ENCODE measurements around the gene LRP1B. TPM values are rescaled to one million over a fixed set of nuclear protein-coding genes. Genes with fewer than 3 reads are reported as not detected.

The LRP1B gene
- total and polyA plus RNA-seq, 4 donors, result 0.01 to 0.84 (median 0.17) TPM

DNA sequence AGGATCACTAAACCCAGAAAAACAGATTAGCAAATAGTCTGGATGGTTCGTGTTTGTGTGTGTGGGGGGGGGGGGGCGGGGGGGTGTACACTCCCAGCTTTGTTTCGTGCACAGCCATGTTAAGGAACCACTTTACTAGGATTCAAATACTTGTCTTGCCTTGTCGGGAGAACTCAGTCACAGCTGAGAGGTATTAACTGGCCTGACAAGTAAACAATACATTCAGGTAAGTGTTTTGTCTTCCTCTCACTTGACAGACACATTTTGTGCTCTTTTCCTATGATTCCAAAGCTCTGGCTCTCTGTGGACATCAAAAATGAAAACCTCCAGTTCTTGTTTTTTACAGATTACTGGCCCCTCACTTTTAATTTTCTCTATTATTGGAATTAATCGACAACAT, 173.5 kb downstream of the LRP1B start:
- Histone ChIP-seq H3K27ac (ENCODE audit: low read depth in 1 of 2, low read length in 2 of 2) (no peak overlapping the region), H3K9ac (ENCODE audit: low read depth in 1 of 2, low read length in 2 of 2) (no peak overlapping the region), H3K4me1 (ENCODE audit: control insufficient read depth in 4 of 4, insufficient read depth in 4 of 4, low read length in 3 of 4) (no peaks in the 10 kb centered on the region), H3K27me3 (ENCODE audit: control insufficient read depth in 4 of 4, insufficient read depth in 4 of 4, low read length in 3 of 4) (no peaks in the 10 kb centered on the region), H3K9me3 (ENCODE audit: control insufficient read depth in 4 of 4, low read length in 3 of 4) (no peaks in the 10 kb centered on the region), H3K4me3 (ENCODE audit: low read depth in 1 of 3, low read length in 3 of 3) (no peak overlapping the region), H3K36me3 (ENCODE audit: control insufficient read depth in 4 of 4, insufficient read depth in 3 of 4, low read depth in 1 of 4, low read length in 3 of 4) (no peaks in the 10 kb centered on the region)
- WGBS, result 36% methylated on average over 5 of the region's 5 CpGs
- TF ChIP-seq RXRA (IDR thresholded peaks at IDR 0.05) (no peak), YY1 (IDR thresholded peaks at IDR 0.05) (no peak)
- TF ChIP-seq, protein P1, sequence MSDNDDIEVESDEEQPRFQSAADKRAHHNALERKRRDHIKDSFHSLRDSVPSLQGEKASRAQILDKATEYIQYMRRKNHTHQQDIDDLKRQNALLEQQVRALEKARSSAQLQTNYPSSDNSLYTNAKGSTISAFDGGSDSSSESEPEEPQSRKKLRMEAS (IDR thresholded peaks at IDR 0.05), result no peak
- DNase-seq (ENCODE audit: low spot score), result no peak

DNA sequence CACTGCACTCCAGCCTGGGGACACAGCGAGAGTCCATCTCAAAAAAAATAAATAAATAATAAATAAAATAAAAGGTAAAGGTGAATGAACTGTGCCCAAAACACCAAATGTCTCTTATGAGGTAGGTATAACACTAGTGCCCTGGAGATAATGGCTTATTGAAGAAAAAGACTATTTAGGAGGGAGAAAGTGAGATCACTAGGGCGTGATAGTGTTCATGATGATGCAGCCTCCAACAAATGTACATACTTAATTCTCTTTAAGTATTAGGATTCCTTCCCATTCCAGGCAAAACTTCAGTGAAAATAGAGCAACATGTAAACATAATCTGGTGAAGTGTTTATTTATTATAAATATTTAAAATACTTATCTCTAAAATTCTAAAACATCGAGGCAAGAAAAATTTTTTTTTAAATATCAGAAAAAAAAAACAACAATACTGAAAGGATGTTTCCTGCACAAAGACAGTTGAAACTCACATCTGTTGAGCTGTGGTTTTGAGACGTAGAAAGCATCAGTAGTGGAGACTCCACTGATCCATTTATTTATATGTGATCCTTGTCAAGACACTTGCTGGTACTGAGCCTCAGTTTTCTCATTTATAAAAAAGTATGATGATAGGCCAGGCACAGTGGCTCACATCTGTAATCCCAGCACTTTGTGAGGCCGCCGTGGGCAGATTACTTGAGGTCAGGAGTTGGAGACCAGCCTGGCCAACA, 183.3 kb downstream of the LRP1B start:
- Histone ChIP-seq H3K27ac (ENCODE audit: low read depth in 1 of 2, low read length in 2 of 2) (no peak overlapping the region), H3K9me3 (ENCODE audit: control insufficient read depth in 4 of 4, low read length in 3 of 4) (no peaks in the 10 kb centered on the region), H3K4me3 (ENCODE audit: low read depth in 1 of 3, low read length in 3 of 3) (no peak overlapping the region), H3K9ac (ENCODE audit: low read depth in 1 of 2, low read length in 2 of 2) (no peak overlapping the region), H3K27me3 (ENCODE audit: control insufficient read depth in 4 of 4, insufficient read depth in 4 of 4, low read length in 3 of 4) (no peaks in the 10 kb centered on the region), H3K36me3 (ENCODE audit: control insufficient read depth in 4 of 4, insufficient read depth in 3 of 4, low read depth in 1 of 4, low read length in 3 of 4) (no peaks in the 10 kb centered on the region), H3K4me1 (ENCODE audit: control insufficient read depth in 4 of 4, insufficient read depth in 4 of 4, low read length in 3 of 4) (no peaks in the 10 kb centered on the region)
- no peak for DNase-seq (ENCODE audit: low spot score)
- 84% methylated on average over 6 of the region's 6 CpGs for WGBS
- TF ChIP-seq, protein P2, sequence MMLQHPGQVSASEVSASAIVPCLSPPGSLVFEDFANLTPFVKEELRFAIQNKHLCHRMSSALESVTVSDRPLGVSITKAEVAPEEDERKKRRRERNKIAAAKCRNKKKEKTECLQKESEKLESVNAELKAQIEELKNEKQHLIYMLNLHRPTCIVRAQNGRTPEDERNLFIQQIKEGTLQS (IDR thresholded peaks at IDR 0.05), result no peak
- no peak for TF ChIP-seq EGR1 (IDR thresholded peaks at IDR 0.05; ENCODE audit: low read depth in 2 of 2)
- TF ChIP-seq GABPA (IDR thresholded peaks at IDR 0.05 in 1 of 2, conservative IDR thresholded peaks at IDR 0.05 in 1 of 2), result no peak
- no peak for TF ChIP-seq RXRA (IDR thresholded peaks at IDR 0.05)
- TF ChIP-seq JUND (IDR thresholded peaks at IDR 0.05), result no peak
- TF ChIP-seq RAD21 (IDR thresholded peaks at IDR 0.05), result no peak
- TF ChIP-seq HNF4A (conservative IDR thresholded peaks at IDR 0.05), result no peak
- TF ChIP-seq, protein P3, sequence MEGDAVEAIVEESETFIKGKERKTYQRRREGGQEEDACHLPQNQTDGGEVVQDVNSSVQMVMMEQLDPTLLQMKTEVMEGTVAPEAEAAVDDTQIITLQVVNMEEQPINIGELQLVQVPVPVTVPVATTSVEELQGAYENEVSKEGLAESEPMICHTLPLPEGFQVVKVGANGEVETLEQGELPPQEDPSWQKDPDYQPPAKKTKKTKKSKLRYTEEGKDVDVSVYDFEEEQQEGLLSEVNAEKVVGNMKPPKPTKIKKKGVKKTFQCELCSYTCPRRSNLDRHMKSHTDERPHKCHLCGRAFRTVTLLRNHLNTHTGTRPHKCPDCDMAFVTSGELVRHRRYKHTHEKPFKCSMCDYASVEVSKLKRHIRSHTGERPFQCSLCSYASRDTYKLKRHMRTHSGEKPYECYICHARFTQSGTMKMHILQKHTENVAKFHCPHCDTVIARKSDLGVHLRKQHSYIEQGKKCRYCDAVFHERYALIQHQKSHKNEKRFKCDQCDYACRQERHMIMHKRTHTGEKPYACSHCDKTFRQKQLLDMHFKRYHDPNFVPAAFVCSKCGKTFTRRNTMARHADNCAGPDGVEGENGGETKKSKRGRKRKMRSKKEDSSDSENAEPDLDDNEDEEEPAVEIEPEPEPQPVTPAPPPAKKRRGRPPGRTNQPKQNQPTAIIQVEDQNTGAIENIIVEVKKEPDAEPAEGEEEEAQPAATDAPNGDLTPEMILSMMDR (IDR thresholded peaks at IDR 0.05; ENCODE audit: low read depth, low read length, missing input control), result no peak
- TF ChIP-seq, protein P4, sequence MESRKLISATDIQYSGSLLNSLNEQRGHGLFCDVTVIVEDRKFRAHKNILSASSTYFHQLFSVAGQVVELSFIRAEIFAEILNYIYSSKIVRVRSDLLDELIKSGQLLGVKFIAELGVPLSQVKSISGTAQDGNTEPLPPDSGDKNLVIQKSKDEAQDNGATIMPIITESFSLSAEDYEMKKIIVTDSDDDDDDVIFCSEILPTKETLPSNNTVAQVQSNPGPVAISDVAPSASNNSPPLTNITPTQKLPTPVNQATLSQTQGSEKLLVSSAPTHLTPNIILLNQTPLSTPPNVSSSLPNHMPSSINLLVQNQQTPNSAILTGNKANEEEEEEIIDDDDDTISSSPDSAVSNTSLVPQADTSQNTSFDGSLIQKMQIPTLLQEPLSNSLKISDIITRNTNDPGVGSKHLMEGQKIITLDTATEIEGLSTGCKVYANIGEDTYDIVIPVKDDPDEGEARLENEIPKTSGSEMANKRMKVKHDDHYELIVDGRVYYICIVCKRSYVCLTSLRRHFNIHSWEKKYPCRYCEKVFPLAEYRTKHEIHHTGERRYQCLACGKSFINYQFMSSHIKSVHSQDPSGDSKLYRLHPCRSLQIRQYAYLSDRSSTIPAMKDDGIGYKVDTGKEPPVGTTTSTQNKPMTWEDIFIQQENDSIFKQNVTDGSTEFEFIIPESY (IDR thresholded peaks at IDR 0.05), result no peak
- no peak for TF ChIP-seq SP1 (IDR thresholded peaks at IDR 0.05)
- no peak for TF ChIP-seq HNF4G (IDR thresholded peaks at IDR 0.05)
- TF ChIP-seq, protein P5, sequence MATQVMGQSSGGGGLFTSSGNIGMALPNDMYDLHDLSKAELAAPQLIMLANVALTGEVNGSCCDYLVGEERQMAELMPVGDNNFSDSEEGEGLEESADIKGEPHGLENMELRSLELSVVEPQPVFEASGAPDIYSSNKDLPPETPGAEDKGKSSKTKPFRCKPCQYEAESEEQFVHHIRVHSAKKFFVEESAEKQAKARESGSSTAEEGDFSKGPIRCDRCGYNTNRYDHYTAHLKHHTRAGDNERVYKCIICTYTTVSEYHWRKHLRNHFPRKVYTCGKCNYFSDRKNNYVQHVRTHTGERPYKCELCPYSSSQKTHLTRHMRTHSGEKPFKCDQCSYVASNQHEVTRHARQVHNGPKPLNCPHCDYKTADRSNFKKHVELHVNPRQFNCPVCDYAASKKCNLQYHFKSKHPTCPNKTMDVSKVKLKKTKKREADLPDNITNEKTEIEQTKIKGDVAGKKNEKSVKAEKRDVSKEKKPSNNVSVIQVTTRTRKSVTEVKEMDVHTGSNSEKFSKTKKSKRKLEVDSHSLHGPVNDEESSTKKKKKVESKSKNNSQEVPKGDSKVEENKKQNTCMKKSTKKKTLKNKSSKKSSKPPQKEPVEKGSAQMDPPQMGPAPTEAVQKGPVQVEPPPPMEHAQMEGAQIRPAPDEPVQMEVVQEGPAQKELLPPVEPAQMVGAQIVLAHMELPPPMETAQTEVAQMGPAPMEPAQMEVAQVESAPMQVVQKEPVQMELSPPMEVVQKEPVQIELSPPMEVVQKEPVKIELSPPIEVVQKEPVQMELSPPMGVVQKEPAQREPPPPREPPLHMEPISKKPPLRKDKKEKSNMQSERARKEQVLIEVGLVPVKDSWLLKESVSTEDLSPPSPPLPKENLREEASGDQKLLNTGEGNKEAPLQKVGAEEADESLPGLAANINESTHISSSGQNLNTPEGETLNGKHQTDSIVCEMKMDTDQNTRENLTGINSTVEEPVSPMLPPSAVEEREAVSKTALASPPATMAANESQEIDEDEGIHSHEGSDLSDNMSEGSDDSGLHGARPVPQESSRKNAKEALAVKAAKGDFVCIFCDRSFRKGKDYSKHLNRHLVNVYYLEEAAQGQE (IDR thresholded peaks at IDR 0.05), result no peak
- TF ChIP-seq YY1 (IDR thresholded peaks at IDR 0.05), result no peak
- no peak for TF ChIP-seq FOXA1 (IDR thresholded peaks at IDR 0.05)
- no peak for TF ChIP-seq NR2F2 (IDR thresholded peaks at IDR 0.05)
- TF ChIP-seq FOXA2 (IDR thresholded peaks at IDR 0.05), result no peak
